UCSD-AML1 (cell line): ENCODE data around the gene IGSF3.
"Not testable (repeated sequence)": the region's sequence is repeated elsewhere in the genome, so short reads cannot be mapped to it uniquely, and the experiment has no call there.

Experiments used
- DNase-seq: peaks from one replicate; lab custom pipeline; 2025; ENCODE audit not compliant: unreplicated experiment; lab: John Stamatoyannopoulos, UW

The IGSF3 gene

DNA sequence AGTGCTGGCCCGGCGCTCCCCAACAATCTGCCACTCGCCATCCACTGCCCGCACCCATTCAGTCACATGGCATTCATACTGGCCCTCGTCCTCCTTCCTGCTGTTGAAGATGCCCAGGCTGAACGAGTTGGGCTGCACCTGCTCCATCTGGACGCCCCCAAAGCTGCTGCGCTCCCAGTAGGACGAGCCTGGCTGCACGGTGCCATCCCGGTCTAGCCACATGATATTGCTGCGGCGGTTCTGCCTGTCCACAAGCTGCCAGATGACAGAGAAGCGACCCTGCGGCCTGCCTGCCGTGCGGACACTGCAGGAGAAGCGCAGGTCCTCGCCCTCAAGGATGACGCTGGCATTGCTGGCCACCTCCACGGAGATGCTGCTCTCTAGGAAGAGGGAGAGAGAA, 63.9 kb downstream of the IGSF3 start:
- not testable (repeated sequence) for DNase-seq

DNA sequence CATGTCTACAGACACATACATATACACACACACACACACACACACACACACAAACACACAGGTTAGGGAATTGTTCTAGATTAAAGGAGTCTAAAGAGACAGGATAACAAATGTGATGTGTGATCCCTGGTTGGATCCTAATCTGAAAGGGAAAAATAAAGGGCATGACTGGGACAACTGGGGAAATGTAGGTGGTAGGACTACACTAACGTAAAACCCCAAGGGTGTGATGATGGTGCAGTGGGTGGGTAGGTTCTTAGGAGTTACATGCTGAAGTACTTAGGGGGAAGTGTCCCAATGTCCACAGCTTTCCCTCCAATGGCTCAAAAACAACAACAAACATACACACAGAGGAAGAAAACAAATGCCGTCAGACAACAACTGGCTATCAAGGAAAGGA, 68.2 kb downstream of the IGSF3 start:
- DNase-seq: not testable (repeated sequence)

DNA sequence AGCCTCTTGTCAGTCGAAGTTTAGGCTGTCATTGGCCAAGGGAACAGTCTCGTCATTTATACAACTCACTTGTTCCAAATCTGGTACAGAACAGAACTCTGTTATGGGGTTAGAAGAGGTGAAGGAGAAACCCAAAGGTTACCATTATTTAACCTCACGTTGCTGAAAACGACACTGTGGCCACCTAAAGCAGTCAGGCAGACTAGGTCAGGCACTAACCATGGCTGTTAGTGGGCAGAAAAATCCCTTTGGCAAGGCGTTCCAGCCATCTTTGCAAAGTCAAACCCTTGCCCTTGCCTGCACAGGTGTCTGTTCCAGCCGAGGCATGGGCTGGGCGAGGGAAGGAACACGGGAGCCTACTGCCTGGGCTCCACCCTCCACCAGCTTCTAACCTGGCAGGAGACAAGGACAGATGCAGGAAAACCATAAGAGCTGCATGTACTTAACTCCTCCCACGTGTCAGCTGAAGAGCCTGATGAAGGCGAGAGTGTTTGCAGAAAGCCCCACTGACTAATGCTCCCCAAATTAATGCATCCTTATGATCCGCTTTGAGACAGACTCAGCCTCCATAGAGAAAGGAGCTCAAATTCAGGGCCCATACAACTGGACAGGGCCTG, 69.0 kb downstream of the IGSF3 start:
- DNase-seq: not testable (repeated sequence)

DNA sequence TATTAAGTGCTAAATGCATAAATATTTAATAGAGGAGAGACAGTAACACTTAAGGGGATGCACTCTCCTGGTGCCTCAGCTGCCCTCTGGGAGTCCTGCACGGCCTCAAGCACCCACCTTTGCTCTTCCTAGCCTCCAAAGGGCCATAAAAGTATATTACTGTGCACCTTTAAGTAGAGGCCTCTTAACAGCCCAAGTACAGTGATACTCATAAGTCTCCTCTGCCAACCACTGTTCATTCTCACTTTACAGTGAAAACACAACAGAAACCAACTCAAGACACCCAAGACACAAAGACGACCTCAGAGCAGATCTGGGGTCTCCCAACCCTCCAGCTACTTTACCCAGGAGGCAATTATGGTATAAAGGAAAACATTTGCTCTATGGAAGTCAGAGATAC, 70.1 kb downstream of the IGSF3 start:
- DNase-seq: not testable (repeated sequence)

DNA sequence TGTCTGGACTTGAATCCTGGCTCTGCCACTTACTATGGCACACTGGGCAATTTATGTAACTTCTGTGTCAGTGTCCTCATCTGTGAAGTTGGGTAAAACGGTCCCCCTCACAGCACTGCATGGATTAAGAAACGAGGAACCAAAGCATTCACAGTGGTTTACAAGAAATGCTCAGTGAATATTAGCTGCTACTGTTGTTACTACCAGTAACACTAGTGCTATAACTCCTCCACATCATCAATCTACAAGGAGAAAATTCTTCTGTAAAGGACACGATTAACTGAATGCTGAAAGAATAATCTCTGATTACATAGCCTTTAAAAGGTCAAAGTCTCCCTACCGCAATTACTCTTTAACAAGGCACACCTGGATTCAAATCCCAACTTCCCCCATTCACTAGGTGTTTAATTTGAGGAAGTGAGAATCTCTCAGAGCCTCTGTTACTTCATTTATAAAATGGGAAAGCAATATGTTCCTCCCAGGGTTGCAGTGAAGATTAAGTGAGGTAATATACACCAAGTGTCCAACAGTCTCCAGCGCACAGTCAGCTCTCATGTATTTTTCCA, 70.7 kb downstream of the IGSF3 start:
- not testable (repeated sequence) for DNase-seq

DNA sequence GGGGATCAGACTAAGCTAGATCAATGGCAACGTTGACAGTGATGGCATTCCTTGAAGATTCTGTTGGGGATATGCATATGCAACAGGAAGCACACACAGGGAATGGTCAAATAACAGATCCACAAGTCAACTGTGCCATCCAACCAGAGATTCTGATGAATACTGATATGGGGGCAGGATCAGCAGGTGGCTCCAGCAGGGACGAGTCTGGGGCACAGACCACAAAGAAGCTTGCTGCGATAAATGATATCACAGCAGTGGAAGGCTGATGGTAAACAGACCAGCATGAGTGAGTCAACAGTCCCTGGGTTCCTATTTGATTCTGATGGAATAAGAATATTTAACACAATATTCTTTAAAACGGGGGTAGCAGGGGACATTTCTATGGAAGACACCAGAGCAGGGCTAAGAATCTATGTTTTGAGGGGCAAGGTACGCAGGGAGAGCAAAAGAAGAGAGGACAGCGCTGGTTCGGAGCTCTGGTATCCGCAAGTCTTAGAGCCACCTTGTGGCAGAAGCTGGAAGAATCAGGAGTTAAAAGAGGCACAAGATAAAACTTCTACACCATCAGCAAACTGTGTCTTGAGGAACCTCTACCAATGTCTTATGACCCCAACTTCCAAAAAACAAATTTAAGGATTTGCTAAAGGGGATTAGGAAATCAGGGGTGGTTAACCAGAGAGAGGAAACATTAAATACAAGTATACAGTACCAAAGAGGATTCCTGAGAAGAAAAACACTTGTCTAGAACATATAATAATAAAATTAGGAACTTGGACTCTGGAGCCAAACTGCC, 71.4 kb downstream of the IGSF3 start:
- not testable (repeated sequence) for DNase-seq

DNA sequence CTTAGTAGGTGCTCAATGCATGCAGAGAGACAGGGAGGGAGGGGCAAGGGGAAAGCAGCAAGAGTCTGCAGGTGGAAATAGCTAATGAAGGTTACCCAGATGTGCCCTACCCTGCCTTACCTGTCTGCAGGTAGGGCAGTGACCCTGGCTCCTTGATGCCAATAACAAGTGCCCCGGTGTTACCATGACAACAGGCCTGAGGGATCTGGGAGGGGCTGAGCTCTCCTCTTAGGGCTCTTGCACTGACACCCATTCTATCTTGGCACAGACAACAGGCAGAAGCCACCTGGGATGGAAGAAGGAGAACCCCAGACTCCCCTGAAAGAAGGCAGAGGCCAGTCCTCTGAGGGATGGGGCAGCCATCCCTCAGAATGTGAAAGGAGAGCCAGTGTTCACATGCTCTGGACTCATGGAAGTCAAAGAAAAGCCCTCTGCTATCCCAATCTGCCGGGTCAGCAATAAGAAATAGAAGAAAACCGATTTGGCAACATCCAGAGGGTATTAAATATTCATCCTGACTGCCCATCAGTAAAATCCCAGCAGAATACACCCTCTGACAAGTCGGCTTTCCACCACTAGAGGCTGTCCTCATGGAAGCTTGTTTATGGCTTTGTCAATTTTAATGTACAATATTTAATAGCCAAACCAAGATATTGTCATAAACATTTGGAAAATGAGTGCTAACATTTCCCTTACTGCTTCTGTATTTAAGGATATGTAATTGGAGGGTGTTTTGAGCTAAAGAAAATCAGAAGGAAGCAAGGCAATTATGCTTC, 72.3 kb downstream of the IGSF3 start:
- not testable (repeated sequence) for DNase-seq

DNA sequence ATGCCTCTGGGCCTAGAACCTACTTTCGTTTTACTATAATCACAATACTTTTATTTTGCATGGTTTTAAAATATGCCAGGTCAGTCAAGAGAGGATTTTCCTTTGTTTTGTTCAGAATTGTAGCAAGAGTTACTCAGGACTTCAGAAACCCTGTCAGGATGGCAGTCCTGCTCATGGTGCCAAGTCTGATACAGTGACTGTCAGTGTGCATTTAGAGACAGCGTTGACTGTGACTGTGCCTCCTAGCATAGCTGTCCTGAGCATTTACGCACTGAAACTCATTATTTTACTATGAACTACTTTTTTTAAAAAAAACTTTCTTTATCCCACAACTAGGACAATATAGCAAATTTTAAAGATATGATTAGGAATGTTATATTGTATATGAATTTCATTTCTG, 73.6 kb downstream of the IGSF3 start:
- DNase-seq: not testable (repeated sequence)

DNA sequence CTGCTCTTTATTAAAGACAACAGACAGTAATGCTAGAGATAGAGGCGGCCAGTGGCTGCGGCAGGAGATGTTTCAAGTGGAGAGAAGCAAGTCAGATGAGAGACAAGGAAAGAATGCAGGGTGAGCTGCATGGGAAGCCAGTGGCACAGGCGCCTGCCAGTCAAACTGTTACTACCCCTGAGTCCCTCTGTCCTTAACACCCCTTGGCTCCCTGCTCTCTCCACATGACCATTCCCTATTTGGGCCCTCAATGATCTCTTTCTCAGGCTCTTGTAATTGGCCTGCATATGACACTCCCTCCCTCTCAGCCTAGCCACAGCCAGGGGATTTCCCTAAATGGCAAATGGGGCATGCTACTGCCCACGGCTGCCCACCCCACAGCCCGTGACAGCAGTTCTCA, 74.1 kb downstream of the IGSF3 start:
- DNase-seq: not testable (repeated sequence)

DNA sequence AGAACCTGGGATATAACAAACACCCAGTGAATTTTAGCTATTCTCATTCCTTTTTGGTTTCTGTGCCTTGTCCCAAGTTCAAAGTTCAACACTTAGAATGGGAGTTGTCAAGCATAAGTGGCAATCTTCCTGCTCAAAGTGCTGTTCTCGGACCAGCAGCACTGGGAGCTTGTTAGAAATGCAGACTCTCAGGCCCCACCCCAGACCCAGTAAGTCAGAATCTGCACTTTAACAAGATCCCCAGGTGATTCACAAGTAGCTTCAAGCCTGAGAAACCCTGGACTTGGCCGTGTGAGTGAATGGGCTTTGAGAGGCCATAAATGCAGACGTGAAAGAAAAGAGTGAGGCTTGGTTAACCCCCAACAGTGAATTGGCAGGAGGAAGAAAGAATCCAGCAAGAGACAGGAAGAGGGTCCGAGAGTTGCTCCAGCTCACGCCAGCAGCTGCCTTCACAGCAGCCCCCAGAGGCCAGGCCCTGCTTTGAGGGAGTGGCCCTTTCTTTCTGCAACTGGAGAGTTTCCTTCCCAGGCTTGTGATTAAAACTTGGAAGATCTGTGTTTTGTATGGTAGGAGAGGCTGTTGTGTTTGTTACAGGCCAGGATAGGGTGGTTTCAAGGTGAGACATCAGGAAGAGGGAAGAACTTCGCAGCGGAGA, 75.5 kb downstream of the IGSF3 start:
- DNase-seq: not testable (repeated sequence)

DNA sequence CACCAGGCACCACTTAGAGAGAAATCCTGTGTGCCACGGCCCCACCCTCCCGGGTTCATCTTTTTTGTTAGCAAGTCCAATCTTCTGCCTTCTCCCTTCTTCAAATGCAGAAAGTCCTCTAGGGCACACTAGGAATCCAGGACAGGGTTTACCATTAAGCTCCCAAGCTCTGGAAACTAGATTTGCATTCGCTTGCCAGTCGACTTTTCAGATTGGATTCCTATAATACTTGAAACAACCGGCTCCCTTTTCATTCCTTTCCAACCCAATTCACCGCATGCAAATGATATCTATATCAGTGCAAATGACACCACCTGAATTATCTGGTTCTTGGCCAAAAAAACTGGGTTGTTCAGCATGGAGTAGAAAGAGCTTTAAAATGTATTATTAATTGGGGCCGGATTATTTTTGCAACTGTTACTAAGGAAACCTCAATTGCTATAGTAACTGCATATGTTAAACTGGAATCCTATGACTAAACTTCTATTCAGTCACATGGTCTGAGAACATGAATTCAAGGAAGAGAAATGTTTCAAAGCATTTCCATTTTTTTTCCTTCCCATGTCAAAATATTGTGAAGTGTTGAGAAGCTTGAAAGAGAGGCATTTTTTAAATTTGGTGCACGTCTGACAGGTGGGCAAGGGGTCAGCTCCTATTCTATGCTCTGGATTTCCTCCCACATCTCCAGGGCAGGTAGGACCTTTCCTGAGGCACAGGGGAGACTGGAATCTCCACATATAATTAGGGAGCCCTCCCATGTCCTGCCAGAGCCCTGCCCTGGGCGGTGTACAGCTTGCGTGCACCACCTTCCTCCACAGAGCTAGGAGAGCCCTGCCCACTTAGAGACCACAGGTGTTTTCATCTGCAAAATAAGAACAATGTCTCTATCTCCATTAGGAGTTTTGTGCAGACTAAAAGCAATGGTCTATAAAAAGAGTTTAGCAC, 76.3 kb downstream of the IGSF3 start:
- not testable (repeated sequence) for DNase-seq

DNA sequence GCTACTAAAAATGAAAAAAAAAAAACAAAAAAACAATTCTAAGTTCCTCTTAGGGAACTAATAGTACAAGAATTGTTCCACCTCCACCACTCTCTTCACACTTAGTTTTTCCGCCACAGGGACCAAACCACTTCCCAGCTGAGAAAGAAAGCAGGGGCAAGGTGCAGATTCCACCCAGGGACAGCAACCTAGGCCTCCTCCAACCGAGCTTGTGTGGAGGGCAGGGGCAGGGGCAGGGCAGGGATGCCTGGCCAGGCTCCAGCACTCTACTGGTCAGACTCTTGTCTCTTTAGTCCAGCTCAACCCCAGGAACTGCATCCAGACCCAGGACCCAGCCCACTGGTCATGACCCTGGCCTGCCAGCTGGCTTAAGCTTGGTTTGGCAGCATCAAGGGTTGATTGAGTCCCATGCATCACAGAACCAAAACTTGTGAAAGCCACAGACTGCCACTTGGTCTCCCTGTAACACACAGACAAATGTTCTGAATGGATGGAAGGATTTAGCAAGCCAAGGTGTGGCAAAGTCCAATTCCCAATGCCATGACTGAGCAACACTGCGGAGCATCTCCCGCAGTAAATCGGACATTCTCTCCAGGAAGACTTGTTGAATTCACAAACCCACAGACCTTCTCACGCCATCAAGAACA, 77.1 kb downstream of the IGSF3 start:
- DNase-seq: not testable (repeated sequence)

DNA sequence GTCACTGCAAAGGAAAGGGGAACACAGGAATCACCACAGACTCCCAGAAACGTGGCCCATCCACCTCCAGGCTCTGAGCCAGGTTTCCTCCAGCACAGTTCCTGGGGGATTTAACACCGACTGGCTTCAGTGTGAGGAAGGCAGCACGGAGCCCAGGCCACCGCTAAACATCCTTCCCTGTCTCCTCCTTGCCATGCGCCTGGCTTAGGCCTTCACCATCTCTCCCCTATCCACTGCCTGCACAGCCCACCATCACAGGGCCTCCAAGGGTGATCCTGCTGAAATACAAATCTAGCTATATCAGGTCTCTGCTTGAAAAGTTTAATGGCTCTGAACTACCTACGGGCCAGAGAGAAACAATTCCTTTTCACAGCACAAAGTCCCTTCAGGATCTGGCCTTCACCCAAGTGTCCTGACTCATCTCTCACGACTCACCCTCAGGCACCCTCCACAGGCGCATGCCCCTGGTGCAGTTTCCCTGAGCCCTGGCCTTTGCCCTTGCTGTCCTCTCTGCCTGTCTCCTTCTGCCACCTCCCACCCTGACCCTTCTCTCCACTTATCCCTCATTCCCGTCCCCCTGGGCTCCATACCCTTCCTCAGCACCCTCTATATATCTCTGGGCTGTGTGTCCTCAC, 78.3 kb downstream of the IGSF3 start:
- DNase-seq: not testable (repeated sequence)

DNA sequence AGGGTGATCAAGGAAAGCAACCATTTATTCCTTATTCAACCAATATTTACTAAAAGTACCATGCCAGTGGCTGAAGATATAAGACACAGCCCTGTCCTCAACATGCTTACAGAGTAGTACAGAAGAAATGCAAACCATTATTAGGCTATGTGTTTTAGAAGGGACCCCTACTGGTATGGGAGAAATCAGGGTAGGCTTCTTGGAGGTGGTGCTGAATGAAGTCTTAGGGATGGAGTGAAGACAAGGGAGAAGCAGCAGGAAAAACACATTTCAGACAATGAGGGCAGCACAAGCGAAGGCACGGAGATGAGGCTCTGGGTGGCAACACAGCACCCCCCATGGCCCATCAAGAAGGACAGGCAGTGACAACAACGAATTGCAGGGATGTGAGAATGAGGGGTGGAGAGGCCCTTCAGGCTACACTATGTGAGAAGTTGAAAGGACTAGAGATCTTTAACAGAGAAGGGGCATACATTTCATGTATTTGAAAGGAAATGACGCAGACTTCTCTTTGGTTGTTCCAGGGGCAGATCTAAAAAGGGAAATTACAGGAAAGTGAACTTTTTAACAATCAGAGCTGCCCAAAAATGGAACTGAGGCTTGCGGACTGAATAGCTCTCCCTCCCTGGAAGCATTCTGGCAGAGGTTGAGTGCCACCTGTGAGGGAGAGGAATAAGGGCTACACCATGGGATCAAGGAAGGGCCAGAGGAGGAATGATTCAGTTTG, 79.9 kb downstream of the IGSF3 start:
- no peak for DNase-seq

DNA sequence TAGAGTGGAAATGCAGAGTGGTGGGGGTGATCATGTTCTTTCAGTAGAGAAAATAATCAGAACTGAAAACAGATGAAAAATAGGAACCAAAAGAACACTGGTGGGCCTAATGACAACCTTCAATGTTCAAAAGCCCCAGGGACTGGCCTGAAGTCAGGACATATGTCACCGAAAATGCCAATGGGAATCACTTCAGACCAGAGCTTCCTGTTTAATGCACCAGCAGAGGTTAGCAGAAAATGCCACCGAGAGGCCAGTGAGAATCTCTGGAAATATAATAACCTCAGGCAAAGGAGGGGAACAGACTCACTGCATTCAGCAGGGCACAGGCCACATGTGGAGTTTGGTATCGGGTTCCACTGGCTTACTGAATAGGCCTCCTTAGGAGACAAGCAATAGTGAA, 80.8 kb downstream of the IGSF3 start:
- no peak for DNase-seq

DNA sequence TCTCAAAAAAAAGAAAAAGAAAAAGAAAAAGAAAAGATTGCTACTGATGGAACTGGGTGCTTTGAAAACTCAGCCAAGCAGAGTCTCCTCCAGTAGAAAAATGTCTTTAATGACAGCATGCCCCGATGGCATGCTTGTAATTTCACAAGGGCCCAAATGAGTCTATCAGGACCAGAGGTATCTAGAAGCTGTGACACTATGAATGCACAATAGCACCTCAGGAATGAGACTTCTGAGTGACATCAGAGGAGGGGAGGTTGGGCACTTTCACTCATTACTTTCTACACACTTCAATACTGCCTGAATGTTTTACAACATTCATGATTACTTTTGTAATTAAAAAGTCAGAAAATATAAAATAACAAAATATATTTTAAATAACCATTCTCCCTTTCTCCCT, 81.6 kb downstream of the IGSF3 start:
- DNase-seq: no peak

DNA sequence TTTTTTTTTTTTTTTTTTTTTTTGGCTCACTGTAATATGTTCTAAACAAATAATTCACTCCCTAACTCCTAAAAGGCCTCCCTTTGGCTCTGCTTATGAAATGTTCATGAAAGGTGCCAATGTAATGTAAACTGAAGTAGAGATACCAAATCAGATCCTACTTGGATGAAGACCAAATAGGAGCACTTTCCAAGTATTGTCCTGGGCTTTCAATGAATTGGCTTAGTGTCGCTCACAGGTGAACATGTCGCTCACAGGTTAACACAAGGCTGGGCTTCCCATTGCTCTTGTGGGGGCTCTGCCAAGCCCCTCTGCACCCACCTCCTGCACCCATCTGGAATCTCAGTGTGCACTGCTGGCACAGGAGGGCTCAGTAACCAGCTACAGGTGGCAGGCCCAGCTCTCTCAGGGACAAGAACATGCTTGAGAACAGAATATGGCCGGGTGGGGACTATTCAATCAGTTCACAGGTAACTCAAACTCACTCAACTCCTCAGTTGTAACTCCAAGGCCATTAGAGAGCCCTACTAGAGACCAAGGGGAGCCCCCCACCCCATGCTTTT, 86.1 kb downstream of the IGSF3 start:
- no peak for DNase-seq
